A172 (cell line): Measurements from ENCODE around the gene NKPD1. TPM values are rescaled to one million over a fixed set of nuclear protein-coding genes. Genes with fewer than 3 reads are reported as not detected.
A peak's percentile ranks its signal among the peaks of the same experiment; 100 is the strongest.
"Not testable (repeated sequence)": the region's sequence is repeated elsewhere in the genome, so short reads cannot be mapped to it uniquely, and the experiment has no call there.

Experiments
- DNase-seq: peaks from one replicate; pipeline ENCODE4 v3.0.0-alpha.2; 2015; ENCODE audit warnings: low spot score
- total RNA-seq: library from RNA; depleted of rRNA; stranded (reverse); fragments of >200 nt; shearing (Covaris generic); gene quantifications from 2 replicates; pipeline ENCODE4 v1.2.3, GENCODE V29; 2014

The NKPD1 gene
- total RNA-seq, 1 experiment from 2014 or later, result not detected

DNA sequence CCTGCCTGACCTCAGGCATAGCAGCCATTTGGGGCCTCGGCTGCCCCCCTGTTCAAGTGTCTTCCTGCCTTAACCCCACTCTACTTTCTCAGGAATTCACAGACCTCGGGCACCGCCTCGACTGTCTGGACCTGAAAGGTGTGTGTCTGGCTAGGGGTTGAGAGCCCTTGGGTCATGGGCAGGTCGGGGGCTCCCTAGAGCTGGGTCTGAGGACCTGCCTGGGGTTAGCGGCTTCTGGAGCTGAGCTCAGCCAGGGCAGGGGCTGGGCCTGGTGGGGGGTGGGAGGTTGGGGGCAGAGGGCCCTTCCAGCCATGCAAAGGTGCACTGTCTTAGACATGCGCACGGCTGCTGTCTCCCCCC, 20.7 kb downstream of the NKPD1 start:
- no peak for DNase-seq

DNA sequence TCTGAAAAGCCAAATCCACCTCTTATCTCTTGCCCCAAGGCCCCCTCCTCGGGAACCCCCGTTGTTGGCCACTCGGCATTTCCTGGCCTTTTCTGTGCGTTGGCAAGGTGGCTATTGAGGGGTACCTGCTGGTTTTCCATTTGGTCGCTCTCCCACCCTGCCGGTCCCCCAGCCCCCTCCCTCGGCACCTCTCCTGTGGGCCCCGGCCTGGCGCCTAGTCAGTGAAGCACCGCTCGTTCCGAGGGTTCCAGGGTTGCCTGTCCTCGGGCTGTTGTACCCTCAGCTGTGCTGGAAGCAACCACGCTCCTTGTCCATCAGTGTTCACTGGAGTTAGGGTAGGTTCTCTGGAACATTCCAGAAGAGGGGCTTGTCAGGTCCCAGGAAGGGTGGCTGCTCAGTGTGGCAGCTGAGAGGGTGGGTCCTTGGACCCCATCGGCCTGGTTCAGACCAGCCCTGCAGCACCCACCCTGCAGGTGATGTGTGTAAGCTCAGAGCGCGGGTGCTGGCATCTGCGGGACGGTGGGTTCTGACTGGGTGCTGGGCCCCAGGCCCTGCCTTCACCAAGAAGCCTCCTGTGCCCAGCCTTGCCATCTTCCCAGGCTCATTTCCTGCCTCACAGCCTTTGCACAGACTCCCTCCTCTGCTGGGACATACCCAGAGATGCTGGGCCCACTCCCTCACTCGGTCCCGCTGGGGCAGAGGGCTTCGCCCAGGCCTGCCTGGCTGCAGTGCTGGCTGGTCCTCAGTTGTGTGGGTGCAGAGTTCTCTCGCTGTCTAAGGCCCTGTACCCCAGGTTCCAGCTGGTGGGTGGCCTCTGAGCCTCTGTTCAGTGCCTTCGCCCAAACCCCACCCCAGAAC, 21.3 kb downstream of the NKPD1 start:
- no peak for DNase-seq

DNA sequence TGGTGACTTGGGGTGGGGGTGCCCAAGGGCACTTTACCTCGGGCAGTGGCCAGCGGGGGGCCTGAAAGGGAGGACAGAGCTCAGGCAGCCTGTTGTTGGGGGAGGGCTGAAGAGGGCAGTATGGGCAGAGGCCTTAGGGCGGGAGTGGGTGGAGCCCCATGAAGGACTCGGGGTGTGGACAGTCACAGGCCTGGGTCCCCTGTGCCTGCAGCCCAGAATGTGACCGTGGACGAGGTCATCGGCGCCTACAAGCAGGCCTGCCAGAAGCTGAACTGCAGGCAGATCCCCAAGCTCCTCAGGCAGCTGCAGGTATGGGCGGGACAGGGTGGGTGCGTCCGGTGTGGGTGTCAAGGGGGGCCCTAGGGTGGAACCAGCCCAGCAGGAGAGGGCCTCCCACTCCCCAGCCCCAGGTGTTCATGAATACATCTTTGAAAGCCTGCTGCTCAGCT, 22.5 kb downstream of the NKPD1 start:
- no peak for DNase-seq

- no peak for DNase-seq
Measured at GRCh38 chr19:45137179-45137761, 23.5 kb downstream of the NKPD1 start.

DNA sequence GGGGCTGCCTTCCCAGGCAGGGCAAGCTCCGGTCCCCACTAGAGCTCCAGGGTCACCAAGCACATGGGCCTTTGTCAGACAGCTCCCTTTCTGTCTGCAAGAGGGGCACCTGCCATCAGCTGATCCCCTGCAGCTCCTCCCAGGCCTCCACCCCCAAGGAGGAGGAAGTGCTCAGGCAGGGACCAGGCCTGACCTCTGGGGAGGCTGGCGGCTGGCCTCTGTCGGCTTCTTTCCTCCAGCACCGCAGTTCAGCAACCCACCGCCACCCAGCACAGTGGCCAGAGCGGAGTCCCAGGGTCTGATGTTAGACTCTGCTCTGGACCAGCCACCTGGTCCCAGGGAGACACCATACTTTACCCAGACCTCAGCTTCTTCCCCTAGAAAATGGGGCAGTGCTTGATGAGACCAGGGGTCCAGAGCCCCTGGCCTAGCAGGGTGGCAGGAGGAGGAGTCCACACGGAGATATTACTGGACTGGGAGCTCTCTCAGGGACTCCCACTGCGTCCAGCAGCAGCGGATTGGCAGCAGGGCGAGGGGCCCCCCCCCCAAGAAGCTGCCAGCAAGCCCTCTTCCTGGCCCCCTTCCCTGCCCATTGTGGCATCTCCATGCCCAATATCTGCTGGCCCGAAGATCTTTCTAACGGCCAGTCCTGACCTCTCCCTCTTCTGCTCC, 24.1 kb downstream of the NKPD1 start:
- no peak for DNase-seq

DNA sequence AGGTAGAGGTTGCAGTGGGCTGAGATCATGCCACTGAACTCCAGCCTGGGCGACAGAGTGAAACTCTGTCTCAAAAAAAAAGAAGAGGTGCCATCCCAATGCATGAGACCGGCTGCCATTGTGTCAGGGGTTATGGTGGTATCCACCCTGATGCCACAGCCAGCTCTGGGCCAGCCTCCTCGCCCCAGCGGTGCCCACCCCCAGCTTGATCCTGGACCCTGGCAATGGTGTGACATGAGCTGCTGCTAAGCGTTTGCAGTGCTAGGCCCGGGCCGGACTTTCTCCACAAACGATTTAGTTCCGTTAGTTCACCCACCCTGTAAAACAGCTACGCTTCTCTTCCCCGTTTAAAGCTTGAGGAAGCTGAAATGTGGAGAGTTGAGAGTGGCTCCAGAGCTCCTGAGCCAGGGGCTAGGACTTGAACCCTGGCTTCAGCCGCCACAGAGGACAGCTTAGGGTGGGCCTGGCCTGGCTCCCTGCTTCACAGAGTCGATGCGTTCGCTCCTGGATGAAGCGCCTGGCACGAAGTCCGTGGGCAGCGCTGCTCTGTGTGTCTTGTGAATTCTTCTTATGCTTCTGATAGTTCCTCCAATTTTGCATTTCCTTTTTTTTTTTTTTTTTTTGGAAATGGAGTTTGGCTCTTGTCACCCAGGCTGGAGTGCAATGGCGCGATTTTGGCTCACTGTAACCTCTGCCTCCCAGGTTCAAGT, 25.5 kb downstream of the NKPD1 start:
- DNase-seq, result no peak

DNA sequence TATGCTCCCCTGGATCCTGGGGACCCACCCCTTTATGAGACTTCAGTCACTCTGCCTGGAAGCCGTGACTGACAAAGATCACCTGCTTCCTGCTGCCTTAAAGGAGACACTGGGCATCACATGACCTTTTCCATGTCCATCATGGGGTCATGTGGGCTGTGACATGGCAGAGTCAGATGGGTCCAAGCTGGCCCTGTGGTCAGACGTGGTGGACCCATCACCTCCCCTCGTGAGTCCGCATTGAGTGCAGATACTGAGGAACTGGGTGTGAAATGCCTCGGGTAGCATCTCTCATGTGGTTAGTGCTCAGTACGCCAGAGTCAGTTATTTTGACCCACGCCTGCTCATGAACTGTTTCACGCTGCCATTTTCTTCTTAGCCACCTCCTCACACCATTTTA, 27.1 kb downstream of the NKPD1 start:
- no peak for DNase-seq

DNA sequence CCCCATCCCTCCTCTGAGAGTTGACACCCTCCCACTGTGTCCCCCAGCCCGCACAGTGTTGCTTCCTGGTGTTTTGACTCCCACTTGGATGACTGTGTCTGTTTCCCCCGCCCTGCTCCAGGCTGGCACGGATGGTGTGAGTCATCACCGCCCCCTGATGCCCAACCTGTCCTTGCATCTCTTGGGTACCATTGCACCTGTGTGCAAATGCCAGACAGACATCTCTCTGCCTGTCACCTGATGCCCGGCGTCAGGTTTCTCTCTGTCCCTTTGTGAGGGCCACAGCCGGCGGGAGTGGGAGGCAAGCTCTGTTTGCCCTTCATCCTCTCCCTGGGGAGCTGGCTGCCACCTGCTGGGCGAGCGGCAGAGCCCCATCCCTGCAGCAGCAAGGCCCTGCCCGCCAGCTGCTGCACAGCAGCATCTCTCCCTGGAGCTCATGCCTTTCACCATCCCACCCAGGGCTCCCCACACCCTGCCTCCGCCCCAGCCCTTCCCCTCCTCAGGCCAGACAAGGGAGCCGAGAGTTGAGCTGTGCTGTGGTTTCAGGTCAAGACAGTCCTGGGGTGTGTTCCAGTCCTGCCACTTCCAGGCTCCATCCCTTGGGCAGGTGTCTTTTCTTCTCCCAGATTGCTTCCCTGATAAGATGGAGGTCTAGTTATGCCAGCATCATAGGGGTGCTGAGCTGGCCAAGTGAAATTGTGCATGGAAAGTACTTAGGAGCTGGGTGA, 29.7 kb downstream of the NKPD1 start:
- DNase-seq, result peak; percentile 21

GRCh38 chr19:45130236-45130635, 30.5 kb downstream of the NKPD1 start:
- DNase-seq, result no peak

DNA sequence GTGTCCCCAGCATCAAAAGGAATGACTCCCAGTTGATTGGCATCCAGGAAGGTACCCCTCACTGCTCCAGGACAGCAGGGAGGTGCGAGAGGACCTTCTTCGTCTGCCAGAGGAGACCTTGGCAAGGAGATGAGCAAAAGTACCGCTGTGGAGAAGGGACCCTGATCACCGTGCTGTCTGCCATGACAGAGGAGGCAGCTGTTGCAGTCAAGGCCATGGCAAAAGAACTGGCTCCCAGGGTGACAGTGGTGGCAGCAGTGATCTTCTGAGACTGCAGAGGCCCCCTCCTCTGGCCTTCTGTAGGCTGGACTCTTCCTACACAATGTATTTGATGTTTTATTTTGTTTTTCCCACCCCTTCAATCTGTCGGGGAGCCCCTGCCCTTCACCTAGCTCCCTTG, 32.0 kb downstream of the NKPD1 start:
- no peak for DNase-seq

DNA sequence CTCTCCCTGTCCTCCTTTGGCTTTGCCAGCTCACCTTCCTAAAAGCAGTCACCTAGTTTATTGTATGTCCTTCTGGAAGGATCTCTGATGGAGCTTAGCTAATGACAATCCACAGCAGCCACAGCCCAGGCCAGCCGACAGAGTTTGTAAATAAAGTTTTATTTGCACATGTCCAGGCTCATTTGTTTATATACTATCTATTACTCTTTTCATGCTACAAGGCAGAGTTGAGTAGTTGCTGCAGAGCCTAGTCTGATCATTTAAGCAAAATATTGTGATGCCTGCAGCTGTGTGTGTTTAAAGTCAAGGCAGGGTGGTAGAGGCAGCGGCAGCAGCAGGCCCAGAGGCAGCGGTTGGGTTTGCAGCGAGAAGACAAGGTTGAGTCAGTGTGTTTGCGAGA, 32.6 kb downstream of the NKPD1 start:
- no peak for DNase-seq

DNA sequence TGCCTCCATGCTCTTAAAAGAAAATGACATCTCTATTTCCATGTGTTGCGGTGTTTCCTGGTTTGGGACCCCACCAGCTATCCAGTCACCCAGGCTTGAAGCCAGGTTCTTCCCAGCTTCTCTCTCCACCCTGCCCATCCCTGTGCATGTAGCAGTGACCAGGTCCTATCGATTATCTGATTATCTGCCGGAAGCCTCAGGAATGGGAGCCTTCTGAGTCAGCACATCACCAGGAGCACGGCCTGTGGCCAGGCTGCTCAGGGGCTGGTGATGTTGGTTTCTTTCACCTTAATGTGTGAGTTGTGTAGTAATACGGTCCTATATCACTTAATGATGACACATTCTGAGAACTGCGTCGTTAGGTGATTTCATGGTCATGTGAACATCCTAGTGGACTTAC, 34.1 kb downstream of the NKPD1 start:
- no peak for DNase-seq

DNA sequence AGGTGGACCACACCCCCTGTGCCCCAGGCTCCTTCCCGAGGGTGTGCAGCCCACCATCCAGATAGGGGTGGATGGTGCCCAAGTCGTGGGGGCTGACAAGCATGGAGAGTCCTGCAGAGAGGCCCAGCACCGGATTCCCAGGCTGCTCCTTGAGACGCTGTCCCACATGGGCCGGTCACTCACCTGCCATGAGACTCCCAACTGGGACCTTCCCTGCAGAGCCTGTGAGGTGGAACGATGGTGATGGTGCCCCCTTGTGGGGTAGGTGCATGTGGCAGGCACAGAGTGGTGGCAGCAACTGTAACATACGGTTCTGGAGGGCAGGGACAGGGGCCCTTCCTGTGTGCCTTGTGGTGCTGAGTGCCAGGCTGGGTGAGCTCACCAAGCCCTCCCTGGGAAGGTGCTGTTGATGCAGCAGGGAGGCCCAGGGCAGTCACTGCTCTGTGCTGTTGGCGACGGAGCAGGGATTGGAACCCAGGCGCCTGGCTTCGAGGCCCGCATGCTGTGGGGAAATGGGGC, 34.7 kb downstream of the NKPD1 start:
- DNase-seq, result peak; percentile 35

GRCh38 chr19:45125360-45125759, 35.4 kb downstream of the NKPD1 start:
- DNase-seq, result no peak

GRCh38 chr19:45124021-45124420, 36.8 kb downstream of the NKPD1 start:
- DNase-seq, result no peak

DNA sequence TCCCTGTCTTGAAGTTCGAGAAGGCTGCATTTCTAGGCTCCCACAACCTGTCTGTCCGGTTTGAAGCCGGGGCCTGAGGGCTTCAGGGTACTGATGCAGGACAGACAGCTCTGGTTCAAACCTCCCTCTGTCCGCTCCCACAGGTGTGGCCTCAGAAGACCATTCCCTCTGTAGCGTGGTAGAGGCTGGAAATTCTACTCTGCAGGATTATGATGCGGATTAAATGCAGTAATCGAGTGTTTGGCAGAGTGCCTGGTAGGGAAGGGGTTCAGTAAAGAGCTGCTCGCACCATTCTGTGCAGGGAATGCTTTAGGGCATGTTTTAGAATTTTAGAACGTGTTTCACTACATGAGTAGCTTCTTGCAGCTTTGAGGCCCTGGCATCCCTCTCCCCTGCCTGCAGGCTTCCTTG, 37.3 kb downstream of the NKPD1 start:
- DNase-seq, result no peak

DNA sequence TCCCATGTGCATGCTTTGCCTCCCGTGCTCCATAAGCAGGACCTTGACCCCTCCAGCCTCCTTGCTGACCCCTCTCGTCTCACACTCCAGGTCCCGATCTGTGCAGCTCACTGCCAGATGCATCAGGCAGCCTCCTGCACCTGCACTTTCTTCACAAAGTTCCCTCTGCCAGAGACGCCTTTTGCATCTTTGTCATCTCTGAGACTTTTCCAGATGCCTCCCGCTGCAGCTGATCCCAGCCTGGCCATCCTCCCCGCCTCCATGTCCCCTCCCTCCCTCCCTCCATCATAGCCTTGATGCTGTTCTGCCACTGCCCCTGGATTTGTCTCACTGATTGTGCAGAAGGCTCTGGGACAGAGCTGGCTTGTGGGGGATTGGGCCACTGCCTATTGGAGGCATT, 38.0 kb downstream of the NKPD1 start:
- no peak for DNase-seq

- no peak for DNase-seq
Measured at GRCh38 chr19:45121827-45122345, 38.9 kb downstream of the NKPD1 start.

DNA sequence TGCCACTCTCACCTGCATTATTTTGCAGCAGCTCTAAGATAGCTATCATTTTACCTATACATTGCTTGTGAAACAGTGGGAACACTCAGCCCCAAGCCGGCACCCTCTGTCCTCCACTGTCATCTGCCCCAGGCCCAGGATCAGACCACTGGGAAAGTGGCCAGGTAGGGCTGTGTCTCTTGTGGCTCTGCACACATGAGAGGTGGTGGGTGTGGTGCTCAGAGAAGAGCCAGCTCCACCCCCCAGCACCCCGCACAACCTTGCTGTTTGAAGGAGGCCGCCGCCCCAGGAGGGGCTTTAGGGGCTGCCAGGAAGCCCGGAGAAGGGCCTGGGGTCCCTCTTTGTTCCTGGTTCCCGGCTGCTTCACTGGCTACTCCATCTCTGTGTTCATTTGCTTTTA, 41.2 kb downstream of the NKPD1 start:
- DNase-seq, result no peak

DNA sequence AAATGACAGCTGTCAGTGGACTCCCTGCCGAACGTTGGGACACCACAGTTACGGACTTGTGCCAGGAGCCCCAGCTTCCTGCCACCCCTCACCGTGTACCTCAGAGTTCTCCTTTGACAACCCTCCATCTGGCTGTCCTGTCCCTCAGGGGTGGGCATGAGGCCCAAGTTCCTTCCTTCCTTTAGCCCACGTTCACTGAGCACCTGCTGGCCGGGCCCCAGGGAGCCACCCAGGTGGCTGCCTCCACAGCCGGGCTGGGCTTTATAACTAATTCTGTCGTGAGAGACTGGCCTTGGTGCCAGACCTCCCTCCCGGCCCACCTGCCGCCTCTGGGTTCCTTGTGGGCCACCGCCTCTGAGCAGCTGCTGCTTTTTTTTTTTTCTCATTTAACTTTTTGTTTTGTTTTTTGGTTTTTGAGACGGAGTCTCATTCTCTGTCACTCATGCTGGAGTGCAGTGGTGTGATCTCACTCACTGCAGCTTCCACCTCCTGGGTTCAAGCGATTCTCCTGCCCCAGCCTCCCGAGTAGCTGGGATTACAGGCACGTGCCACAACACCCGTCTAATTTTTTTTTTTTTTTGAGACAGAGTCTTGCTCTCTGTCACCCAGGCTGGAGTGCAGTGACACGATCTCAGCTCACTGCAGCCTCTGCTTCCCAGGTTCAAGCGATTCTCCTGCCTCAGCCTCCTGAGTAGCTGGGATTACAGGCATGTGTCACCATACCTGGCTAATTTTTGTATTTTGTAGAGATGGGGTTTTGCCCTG, 42.0 kb downstream of the NKPD1 start:
- DNase-seq, result not testable (repeated sequence)
